Astrocyte (in vitro differentiated cells and primary cell): Measurements from ENCODE around the gene NPIPB8. TPM values are rescaled to one million over a fixed set of nuclear protein-coding genes. Genes with fewer than 3 reads are reported as not detected.
"Not testable (repeated sequence)": the region's sequence is repeated elsewhere in the genome, so short reads cannot be mapped to it uniquely, and the experiment has no call there.

ENCODE experiments used
- DNase-seq: peaks from one replicate; pipeline ENCODE4 v3.0.0-alpha.2; 2010; ENCODE audit warnings: low read depth
- FAIRE-seq: peaks from 2 replicates; lab custom pipeline; 2011; peaks lifted over from hg19 to GRCh38; lab: Jason Lieb, UNC
- H2AFZ ChIP-seq: 2 replicates; pipeline ENCODE4 v1.6.0; 2012; ENCODE audit warnings: low read depth, low read length, inconsistent platforms
- H3K27ac ChIP-seq: 2 replicates; pipeline ENCODE4 v1.5.1; 2011; ENCODE audit warnings: low read depth, low read length, inconsistent platforms
- H3K27me3 ChIP-seq: 2 replicates; pipeline ENCODE4 v1.6.0; 2011; ENCODE audit warnings: low read length, inconsistent platforms; ENCODE audit not compliant: insufficient read depth
- H3K36me3 ChIP-seq: 2 replicates; pipeline ENCODE4 v1.5.1; 2011; ENCODE audit warnings: low read length, inconsistent platforms; ENCODE audit not compliant: insufficient read depth
- H3K4me1 ChIP-seq: 2 replicates; pipeline ENCODE4 v1.5.1; 2011; ENCODE audit warnings: low read length, inconsistent platforms; ENCODE audit not compliant: insufficient read depth
- H3K4me2 ChIP-seq: 2 replicates; pipeline ENCODE4 v1.6.0; 2012; ENCODE audit warnings: low read length, inconsistent platforms
- H3K4me3 ChIP-seq: 2 replicates; pipeline ENCODE4 v1.5.1; 2011; ENCODE audit warnings: low read depth, mild to moderate bottlenecking, low read length, inconsistent platforms; ENCODE audit not compliant: insufficient read depth
- H3K79me2 ChIP-seq: 2 replicates; pipeline ENCODE4 v1.6.0; 2012; ENCODE audit warnings: mild to moderate bottlenecking, low read length, inconsistent platforms; ENCODE audit not compliant: insufficient read depth
- H3K9ac ChIP-seq: 2 replicates; pipeline ENCODE4 v1.6.0; 2012; ENCODE audit warnings: mild to moderate bottlenecking, low read length, inconsistent platforms
- H3K9me3 ChIP-seq: 2 replicates; pipeline ENCODE4 v1.5.1; 2012; ENCODE audit warnings: low read depth, mild to moderate bottlenecking, low read length, inconsistent platforms; ENCODE audit not compliant: insufficient read depth
- H4K20me1 ChIP-seq: 2 replicates; pipeline ENCODE4 v1.6.0; 2012; ENCODE audit warnings: low read length, inconsistent platforms; ENCODE audit not compliant: insufficient read depth
- H3K27ac Mint-ChIP-seq: one replicate; pipeline ENCODE4 v1.8.0; 2021; ENCODE audit warnings: mild to moderate bottlenecking, mixed read lengths; ENCODE audit not compliant: unreplicated experiment
- H3K27me3 Mint-ChIP-seq: one replicate; pipeline ENCODE4 v1.8.0; 2021; ENCODE audit warnings: low read depth, mixed read lengths; ENCODE audit not compliant: unreplicated experiment
- H3K36me3 Mint-ChIP-seq: one replicate; pipeline ENCODE4 v1.8.0; 2021; ENCODE audit warnings: low read depth, mixed read lengths; ENCODE audit not compliant: unreplicated experiment
- H3K4me1 Mint-ChIP-seq: one replicate; pipeline ENCODE4 v1.8.0; 2021; ENCODE audit warnings: low read depth, mixed read lengths; ENCODE audit not compliant: unreplicated experiment
- H3K4me3 Mint-ChIP-seq: one replicate; pipeline ENCODE4 v1.8.0; 2021; ENCODE audit warnings: mild to moderate bottlenecking, moderate library complexity, mixed read lengths; ENCODE audit not compliant: unreplicated experiment
- H3K9me3 Mint-ChIP-seq: one replicate; pipeline ENCODE4 v1.8.0; 2021; ENCODE audit warnings: mild to moderate bottlenecking, mixed read lengths; ENCODE audit not compliant: unreplicated experiment
- CTCF ChIP-seq: IDR thresholded peaks from 2 replicates; pipeline ENCODE4 v1.5.1; 2011; ENCODE audit warnings: low read depth, mild to moderate bottlenecking, inconsistent platforms, low read length, moderate library complexity; ENCODE audit not compliant: insufficient read depth
- EZH2 ChIP-seq: IDR thresholded peaks from 2 replicates; pipeline ENCODE4 v1.6.1; 2012; ENCODE audit warnings: mild to moderate bottlenecking, low read length, inconsistent platforms; ENCODE audit not compliant: insufficient read depth
- total RNA-seq: library from RNA; stranded (reverse); gene quantifications from 2 replicates; pipeline ENCODE4 v1.2.1, GENCODE V29; 2021

The NPIPB8 gene
- total RNA-seq, 1 donor from 2014 or later = not detected

- no peaks in the 10 kb centered on the region for H3K79me2 ChIP-seq
- Mint-ChIP-seq H3K4me1 (no peaks in the 10 kb centered on the region), H3K9me3 (no peaks in the 10 kb centered on the region), H3K27ac (no peak overlapping the region), H3K36me3 (no peaks in the 10 kb centered on the region), H3K4me3 (no peak overlapping the region), H3K27me3 (peaks cover 16% of the 10 kb centered on the region)
- no peak overlapping the region for H2AFZ ChIP-seq
- no peaks in the 10 kb centered on the region for H4K20me1 ChIP-seq
- H3K9me3 ChIP-seq = no peaks in the 10 kb centered on the region
- no peak overlapping the region for H3K27ac ChIP-seq
- no peaks in the 10 kb centered on the region for H3K27me3 ChIP-seq
- no peak overlapping the region for H3K4me2 ChIP-seq
- DNase-seq (no peak), FAIRE-seq (no peak)
- H3K4me1 ChIP-seq = no peaks in the 10 kb centered on the region
- no peak for TF ChIP-seq EZH2
- no peak for TF ChIP-seq CTCF
- no peak overlapping the region for H3K9ac ChIP-seq
- H3K4me3 ChIP-seq = no peak overlapping the region
- no peaks in the 10 kb centered on the region for H3K36me3 ChIP-seq
Measured at GRCh38 chr16:28616636-28617035, 21.2 kb upstream of the NPIPB8 start.

- Mint-ChIP-seq H3K4me1 (no peaks in the 10 kb centered on the region), H3K36me3 (no peaks in the 10 kb centered on the region), H3K9me3 (no peaks in the 10 kb centered on the region), H3K27ac (no peak overlapping the region), H3K27me3 (peaks cover 20% of the 10 kb centered on the region), H3K4me3 (no peak overlapping the region)
- Histone ChIP-seq H2AFZ (no peak overlapping the region), H3K27me3 (no peaks in the 10 kb centered on the region), H3K27ac (no peak overlapping the region), H3K4me1 (no peaks in the 10 kb centered on the region), H3K79me2 (no peaks in the 10 kb centered on the region), H3K9ac (no peak overlapping the region), H3K4me3 (no peak overlapping the region), H3K36me3 (no peaks in the 10 kb centered on the region), H3K4me2 (no peak overlapping the region), H4K20me1 (no peaks in the 10 kb centered on the region), H3K9me3 (no peaks in the 10 kb centered on the region)
- TF ChIP-seq CTCF (no peak), EZH2 (no peak)
- no peak for FAIRE-seq
- no peak for DNase-seq
Measured at GRCh38 chr16:28617874-28618273, 20.0 kb upstream of the NPIPB8 start.

GRCh38 chr16:28620316-28620715 lies 17.5 kb upstream of the NPIPB8 start:
- H3K27ac ChIP-seq, H3K36me3 ChIP-seq, H3K4me1 Mint-ChIP-seq, H3K27me3 ChIP-seq, H2AFZ ChIP-seq, H3K9me3 ChIP-seq, H3K4me2 ChIP-seq, H3K27ac Mint-ChIP-seq, H3K4me3 ChIP-seq, H3K4me1 ChIP-seq, H4K20me1 ChIP-seq, H3K4me3 Mint-ChIP-seq, H3K9ac ChIP-seq, FAIRE-seq, H3K9me3 Mint-ChIP-seq, H3K36me3 Mint-ChIP-seq, DNase-seq, H3K79me2 ChIP-seq: not testable (repeated sequence)
- peaks cover 20% of the 10 kb centered on the region for H3K27me3 Mint-ChIP-seq
